ENCODE data around the gene CTDSPL. TPM values are rescaled to one million over a fixed set of nuclear protein-coding genes. Genes with fewer than 3 reads are reported as not detected.
A peak's percentile ranks its signal among the peaks of the same experiment; 100 is the strongest.

The CTDSPL gene
- polyA plus RNA-seq, 3 donors: 94.0 to 114 (median 104) TPM

GRCh38 chr3:37833302-37834186 is 28.1 kb upstream of the CTDSPL start:
- no peak for DNase-seq (ENCODE audit: extremely low read depth in 1 of 11, low read depth in 9 of 11, low spot score in 4 of 11)

DNA sequence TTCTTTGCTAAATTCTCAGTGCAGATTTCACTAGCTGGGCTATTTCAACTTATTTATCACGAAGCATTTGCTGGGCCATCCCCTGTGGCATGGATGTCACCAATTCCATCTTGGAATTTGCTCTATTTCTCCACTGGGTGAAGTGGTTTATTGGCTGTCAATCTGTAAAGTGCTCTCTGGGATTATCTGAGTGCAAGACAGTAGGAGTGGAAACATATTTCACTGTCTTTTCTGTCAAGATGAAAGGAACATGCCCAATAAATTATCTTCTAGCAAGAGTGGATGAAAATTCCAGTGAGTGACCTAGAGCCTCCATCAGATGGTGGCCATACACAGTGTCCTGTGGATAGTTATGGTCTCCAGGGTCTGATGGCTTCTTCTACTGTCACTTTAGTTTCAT is 25.1 kb upstream of the CTDSPL start:
- DNase-seq (ENCODE audit: extremely low read depth in 1 of 11, low read depth in 9 of 11, low spot score in 4 of 11): no peak

GRCh38 chr3:37847689-37848088 is 14.0 kb upstream of the CTDSPL start:
- DNase-seq (ENCODE audit: extremely low read depth in 1 of 11, low read depth in 9 of 11, low spot score in 4 of 11): no peak

DNA sequence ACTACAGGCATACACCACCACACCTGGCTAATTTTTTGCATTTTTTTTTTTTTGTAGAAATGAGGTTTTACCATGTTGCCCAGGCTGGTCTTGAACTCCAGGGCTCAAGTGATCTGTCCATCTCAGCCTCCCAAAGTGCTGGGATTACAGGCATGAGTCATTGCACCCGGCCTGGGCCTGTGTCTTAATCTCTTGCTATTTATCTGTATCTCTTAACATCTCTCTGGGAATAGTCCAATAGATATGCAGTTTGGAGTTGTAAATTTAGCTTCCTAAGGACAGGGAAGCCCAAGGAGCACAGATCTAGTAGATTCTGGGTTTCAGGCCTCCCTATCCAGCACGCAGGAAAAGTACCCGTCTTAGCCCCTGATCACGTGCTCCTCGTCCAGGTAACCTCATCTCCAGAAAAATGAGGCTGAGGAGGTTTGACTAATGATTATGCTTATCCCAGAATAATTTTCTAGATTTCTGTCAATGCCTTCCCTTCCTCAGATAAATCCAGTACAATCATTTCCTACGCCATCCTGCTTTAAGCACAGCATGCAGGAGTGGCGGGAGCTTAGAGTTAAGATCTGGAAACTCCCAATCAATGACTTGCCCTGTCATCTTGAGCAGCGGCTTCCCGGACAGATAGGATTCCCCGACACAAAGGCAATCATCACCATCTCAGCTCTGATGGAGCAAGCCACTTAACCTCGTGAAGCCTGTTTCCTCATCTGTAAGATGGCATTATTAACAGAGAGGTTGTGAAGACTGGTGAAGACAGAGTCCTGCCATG is 12.3 kb upstream of the CTDSPL start:
- no peak for DNase-seq (ENCODE audit: extremely low read depth in 1 of 11, low read depth in 9 of 11, low spot score in 4 of 11)

GRCh38 chr3:37852097-37852496 is 9.6 kb upstream of the CTDSPL start:
- DNase-seq (ENCODE audit: extremely low read depth in 1 of 11, low read depth in 9 of 11, low spot score in 4 of 11): no peak

GRCh38 chr3:37852771-37853170 is 8.9 kb upstream of the CTDSPL start:
- no peak for DNase-seq (ENCODE audit: extremely low read depth in 1 of 11, low read depth in 9 of 11, low spot score in 4 of 11)

- no peak for DNase-seq (ENCODE audit: extremely low read depth in 1 of 11, low read depth in 9 of 11, low spot score in 4 of 11)
These were observed 7.8 kb upstream of the CTDSPL start for GRCh38 chr3:37853691-37854413.

GRCh38 chr3:37855363-37855970 is 6.2 kb upstream of the CTDSPL start:
- peak in 8 of 11 donors; percentile 56 to 78 (median 70) for DNase-seq (ENCODE audit: extremely low read depth in 1 of 11, low read depth in 9 of 11, low spot score in 4 of 11)

DNA sequence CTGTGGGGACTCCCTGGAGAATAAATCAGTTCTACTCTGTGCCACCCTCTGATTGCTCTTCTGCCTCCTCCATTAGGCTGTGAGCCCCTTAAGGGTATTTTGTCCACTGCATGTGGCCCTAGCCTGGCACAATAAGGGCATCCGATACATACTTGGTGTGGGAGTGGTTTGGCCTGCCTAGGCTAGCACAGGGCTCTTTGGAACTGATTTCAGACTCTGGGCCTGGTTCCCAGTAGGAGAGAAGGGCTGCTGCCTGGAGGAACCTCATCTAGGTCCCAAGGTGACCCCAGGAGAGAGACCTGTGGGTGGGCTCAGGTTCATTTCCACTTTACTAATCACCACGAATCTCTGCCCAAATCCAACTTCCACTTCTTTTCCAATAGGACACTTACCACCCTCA is 5.3 kb upstream of the CTDSPL start:
- DNase-seq (ENCODE audit: extremely low read depth in 1 of 11, low read depth in 9 of 11, low spot score in 4 of 11): no peak

DNA sequence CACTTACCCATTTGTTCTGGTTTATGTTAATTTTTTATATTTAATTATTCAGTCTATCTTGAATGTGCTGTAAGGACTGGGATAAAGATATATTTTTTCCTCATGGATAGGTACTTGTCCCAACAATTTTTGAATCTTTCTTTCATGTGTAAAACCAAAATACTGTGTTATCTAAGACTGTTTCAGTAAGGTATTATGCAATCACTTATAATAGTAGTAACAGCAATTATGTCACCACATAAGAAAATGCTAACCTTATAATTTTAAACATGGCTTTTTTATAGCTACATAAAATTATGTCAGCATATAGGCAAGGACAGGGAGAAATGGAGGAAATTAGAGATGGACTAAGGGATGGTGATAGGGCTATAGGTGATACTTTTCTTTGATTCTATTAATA is 2.9 kb upstream of the CTDSPL start:
- no peak for DNase-seq (ENCODE audit: extremely low read depth in 1 of 11, low read depth in 9 of 11, low spot score in 4 of 11)

GRCh38 chr3:37859354-37859753 is 2.3 kb upstream of the CTDSPL start:
- peak in 2 of 11 donors; percentile 18 to 20 for DNase-seq (ENCODE audit: extremely low read depth in 1 of 11, low read depth in 9 of 11, low spot score in 4 of 11)

DNA sequence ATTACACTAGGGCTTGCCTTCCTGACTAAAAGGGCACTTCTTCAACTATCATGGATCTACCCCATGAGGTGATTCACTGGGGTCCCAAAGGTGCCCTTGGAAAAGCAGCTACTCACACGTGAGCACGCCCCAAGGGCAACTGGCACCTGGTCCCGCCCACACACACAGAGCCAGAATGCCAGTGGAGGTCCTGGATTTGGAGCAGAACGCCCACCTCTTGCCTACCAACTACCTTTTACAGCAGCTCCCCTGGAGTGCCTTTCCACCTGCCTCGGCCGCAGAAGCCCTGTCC is 1.8 kb upstream of the CTDSPL start:
- DNase-seq (ENCODE audit: extremely low read depth in 1 of 11, low read depth in 9 of 11, low spot score in 4 of 11): no peak

DNA sequence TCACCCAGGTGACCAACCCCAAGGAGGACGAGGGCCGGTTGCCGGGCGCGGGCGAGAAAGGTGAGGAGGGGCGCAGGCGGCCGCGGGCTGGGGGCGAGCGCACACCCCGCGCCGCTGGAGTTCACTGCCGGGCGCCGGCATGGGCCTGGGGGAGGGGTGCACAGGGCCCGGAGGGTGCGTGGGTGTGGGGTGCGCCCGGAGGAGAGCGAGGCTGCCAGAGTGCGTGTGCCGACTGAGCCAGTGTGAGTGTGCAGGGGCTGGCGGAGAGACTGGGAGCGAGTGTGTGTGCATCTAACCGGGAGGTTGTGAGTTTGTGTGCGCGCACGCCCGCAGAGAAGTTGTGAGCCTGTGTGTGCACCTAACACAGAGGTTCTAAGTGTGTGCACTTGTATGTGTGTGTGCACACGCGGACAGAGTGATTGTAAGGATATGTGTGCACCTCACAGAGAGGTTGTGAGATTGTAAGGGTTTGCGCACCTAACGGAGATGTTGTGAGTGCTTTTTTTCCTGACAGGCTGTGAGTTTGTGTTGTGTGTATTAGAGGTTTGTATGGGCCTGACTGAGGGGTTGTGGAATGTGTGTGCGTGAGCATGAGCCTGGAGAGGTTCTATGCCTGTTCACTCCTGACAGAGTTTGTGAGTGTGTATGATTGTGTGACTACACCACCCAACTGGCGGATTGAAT is 681 bp downstream of the CTDSPL start:
- DNase-seq (ENCODE audit: extremely low read depth in 1 of 11, low read depth in 9 of 11, low spot score in 4 of 11): peak in 2 of 11 donors; percentile 30 to 39

GRCh38 chr3:37862903-37863815 is 1.5 kb downstream of the CTDSPL start:
- peak in 1 of 11 donors; percentile 13 for DNase-seq (ENCODE audit: extremely low read depth in 1 of 11, low read depth in 9 of 11, low spot score in 4 of 11)

GRCh38 chr3:37863949-37864822 is 2.5 kb downstream of the CTDSPL start:
- DNase-seq (ENCODE audit: extremely low read depth in 1 of 11, low read depth in 9 of 11, low spot score in 4 of 11): no peak

DNA sequence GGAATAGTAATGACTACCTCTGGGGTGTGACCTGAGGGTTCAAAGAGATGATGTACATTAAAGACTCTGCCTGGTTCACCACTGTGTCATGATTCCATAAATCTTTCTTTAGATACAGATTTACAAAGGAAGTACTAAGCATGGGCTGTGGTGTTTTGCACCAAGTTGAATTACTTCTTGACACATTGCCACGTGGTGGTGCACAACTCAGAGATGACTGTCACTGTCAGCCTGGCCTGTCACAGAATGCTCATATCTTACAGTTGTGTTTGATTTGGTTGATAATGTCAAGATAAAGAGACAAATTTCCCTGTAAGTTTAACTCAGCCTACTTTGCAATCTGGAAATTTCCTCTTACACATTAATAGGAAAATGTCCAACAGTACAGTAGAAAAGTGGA is 3.2 kb downstream of the CTDSPL start:
- DNase-seq (ENCODE audit: extremely low read depth in 1 of 11, low read depth in 9 of 11, low spot score in 4 of 11): no peak

DNA sequence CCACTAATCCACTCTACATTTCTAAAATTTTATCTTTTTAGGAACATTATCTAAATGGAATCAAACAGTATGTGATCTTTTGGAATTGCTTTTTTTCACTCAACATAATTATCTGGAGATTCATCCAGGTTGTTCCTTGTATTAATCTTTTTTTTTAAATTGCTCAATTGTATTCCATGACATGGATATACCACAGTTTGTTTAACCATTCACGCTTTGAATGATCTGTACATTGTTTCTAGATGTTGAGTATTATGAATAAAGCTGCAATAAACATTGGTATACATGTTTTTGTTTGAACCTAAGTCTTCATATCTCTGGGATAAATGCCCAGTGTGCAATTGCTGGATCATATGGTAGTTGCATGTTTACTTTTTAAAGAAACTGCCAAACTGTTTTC is 5.5 kb downstream of the CTDSPL start:
- no peak for DNase-seq (ENCODE audit: extremely low read depth in 1 of 11, low read depth in 9 of 11, low spot score in 4 of 11)

All from renal cortex interstitium (tissue), 11 donors.